Measurements from ENCODE around the gene RNU6-9.

DNA sequence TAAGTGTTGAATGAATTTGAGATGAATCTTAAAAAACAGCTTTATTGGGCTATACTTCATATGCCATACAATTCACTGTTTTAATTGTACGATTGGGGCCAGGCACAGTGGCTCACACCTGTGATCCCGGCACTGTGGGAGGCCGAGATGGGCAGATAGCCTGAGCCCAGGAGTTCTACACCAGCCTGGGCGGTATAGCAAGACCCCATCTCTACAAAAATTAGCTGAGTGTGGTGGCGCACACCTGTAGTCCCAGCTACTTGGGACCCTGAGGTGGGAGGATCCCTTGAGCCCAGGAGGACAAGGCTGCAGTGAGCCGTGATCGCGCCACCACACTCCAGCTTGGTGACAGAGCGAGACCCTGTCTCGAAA lies 42.9 kb downstream of the RNU6-9 start:
- TF ChIP-seq, protein P1, sequence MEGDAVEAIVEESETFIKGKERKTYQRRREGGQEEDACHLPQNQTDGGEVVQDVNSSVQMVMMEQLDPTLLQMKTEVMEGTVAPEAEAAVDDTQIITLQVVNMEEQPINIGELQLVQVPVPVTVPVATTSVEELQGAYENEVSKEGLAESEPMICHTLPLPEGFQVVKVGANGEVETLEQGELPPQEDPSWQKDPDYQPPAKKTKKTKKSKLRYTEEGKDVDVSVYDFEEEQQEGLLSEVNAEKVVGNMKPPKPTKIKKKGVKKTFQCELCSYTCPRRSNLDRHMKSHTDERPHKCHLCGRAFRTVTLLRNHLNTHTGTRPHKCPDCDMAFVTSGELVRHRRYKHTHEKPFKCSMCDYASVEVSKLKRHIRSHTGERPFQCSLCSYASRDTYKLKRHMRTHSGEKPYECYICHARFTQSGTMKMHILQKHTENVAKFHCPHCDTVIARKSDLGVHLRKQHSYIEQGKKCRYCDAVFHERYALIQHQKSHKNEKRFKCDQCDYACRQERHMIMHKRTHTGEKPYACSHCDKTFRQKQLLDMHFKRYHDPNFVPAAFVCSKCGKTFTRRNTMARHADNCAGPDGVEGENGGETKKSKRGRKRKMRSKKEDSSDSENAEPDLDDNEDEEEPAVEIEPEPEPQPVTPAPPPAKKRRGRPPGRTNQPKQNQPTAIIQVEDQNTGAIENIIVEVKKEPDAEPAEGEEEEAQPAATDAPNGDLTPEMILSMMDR (IDR thresholded peaks at IDR 0.05), result no peak
- TF ChIP-seq POLR2A (IDR thresholded peaks at IDR 0.05), result no peak
